ENCODE results near the gene ARHGEF17.
A peak's percentile ranks its signal among the peaks of the same experiment; 100 is the strongest.

Gene ARHGEF17

GRCh38 chr11:73334384-73335203, 26.5 kb downstream of the ARHGEF17 start:
- DNase-seq = no peak

GRCh38 chr11:73335204-73335923, 27.3 kb downstream of the ARHGEF17 start:
- peak; percentile 34 to 63 for DNase-seq

GRCh38 chr11:73337846-73338245, 29.8 kb downstream of the ARHGEF17 start:
- DNase-seq = no peak

- no peak for DNase-seq
Observed at GRCh38 chr11:73338279-73338678, 30.2 kb downstream of the ARHGEF17 start.

GRCh38 chr11:73340164-73340563, 32.1 kb downstream of the ARHGEF17 start:
- DNase-seq = no peak

- DNase-seq = no peak
Observed at GRCh38 chr11:73342633-73343032, 34.6 kb downstream of the ARHGEF17 start.

- DNase-seq = no peak
Observed at GRCh38 chr11:73343076-73343873, 35.2 kb downstream of the ARHGEF17 start.

- DNase-seq = no peak
Observed at GRCh38 chr11:73344191-73344607, 36.1 kb downstream of the ARHGEF17 start.

GRCh38 chr11:73345481-73346160, 37.5 kb downstream of the ARHGEF17 start:
- no peak for DNase-seq

GRCh38 chr11:73346186-73346935, 38.3 kb downstream of the ARHGEF17 start:
- no peak for DNase-seq

- DNase-seq = no peak
Observed at GRCh38 chr11:73347067-73347466, 39.0 kb downstream of the ARHGEF17 start.

GRCh38 chr11:73348838-73349237, 40.8 kb downstream of the ARHGEF17 start:
- no peak for DNase-seq

GRCh38 chr11:73349633-73350032, 41.6 kb downstream of the ARHGEF17 start:
- DNase-seq = no peak

GRCh38 chr11:73350908-73351636, 43.0 kb downstream of the ARHGEF17 start:
- peak in 1 of 2 experiments; percentile 24 for DNase-seq

GRCh38 chr11:73353422-73353821, 45.3 kb downstream of the ARHGEF17 start:
- no peak for DNase-seq

- DNase-seq = no peak
Observed at GRCh38 chr11:73355109-73355508, 47.0 kb downstream of the ARHGEF17 start.

GRCh38 chr11:73356979-73357860, 49.1 kb downstream of the ARHGEF17 start:
- DNase-seq = no peak

- no peak for DNase-seq
Observed at GRCh38 chr11:73358071-73358470, 50.0 kb downstream of the ARHGEF17 start.

- no peak for DNase-seq
Observed at GRCh38 chr11:73359341-73359740, 51.3 kb downstream of the ARHGEF17 start.
